Purkinje cell (primary cell): Measurements from ENCODE around the gene PFDN1. TPM values are rescaled to one million over a fixed set of nuclear protein-coding genes. Genes with fewer than 3 reads are reported as not detected.

ENCODE experiments used
- polyA plus RNA-seq: library from polyadenylated mRNA; unstranded; fragments of >200 nt; fragmentation: Nextera tagmentation; gene quantifications from 2 replicates; pipeline ENCODE4 v1.2.1, GENCODE V29; 2014

The PFDN1 gene
- 168 and 172 TPM in 2 replicates for polyA plus RNA-seq

DNA sequence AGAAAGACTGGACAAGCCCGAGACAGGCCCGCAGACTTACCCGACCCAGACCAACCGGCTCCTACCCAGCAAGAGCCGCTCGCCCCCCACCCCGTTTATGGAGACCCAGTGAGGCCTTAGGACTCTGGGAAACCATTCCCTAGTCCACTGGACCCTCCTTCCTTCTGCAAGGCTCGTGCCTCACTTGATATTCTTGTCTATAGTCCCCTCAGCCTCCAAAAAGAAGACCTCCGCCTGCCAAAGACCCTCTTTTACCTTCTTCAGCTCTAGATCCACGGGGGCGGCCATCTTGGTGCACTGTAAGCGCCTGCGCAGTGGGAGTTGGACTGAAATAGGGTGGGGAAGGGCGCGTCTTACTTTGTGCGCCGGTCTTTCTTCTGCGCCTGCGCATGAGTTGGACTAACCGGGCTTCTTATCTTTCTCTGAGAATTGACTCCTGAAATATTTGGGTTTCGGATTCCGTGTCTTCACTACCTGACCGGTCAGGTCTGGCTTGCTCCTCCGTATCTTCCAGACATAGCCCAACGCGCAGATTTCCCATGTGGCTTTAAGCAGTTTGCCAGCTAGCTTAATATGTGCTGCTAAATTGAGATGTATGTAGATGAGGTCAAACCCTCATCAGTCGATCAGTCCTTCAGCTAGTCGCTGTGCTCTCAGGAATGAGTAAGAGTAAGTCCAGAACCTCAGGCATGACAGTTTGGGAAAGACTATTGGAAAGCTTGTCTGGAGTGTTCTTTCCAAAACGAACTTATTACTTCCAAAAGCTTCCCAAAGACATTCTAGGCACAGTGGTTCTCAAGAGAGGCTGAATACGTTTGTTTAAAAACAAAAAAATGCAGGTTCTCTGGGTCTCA, at the start of gene PFDN1:
TSS of gene PFDN1 (minus strand) at position 316 of the 854 bp plus-strand sequence. CDS start at position 288, 28 bp downstream.

GRCh38 chr5:140346348-140347221, 43.7 kb upstream of the PFDN1 start, which contains the start of gene HBEGF:
Gene HBEGF (minus strand): TSS chr5:140346603. CDS start chr5:140346328, 275 bp downstream.

Other genes with a start within 250 kb of the PFDN1 start
- 18.9 and 19.3 TPM in 2 replicates for gene PURA, start 189.0 kb downstream of the PFDN1 start, polyA plus RNA-seq
- gene IGIP, start 177.2 kb downstream of the PFDN1 start, polyA plus RNA-seq: 22.9 and 34.7 TPM in 2 replicates
- gene CYSTM1, start 127.9 kb downstream of the PFDN1 start, polyA plus RNA-seq: 1,291 and 1,411 TPM in 2 replicates
- gene HBEGF, start 43.5 kb upstream of the PFDN1 start, polyA plus RNA-seq: 4.3 and 4.9 TPM in 2 replicates
- gene SLC4A9, start 57.1 kb upstream of the PFDN1 start, polyA plus RNA-seq: 0.11 TPM in 1 of 2 replicates, not detected in the other
- gene ANKHD1, start 98.7 kb upstream of the PFDN1 start, polyA plus RNA-seq: 42.8 TPM in 2 replicates
- 5.5 and 7.7 TPM in 2 replicates for gene EIF4EBP3, start 244.6 kb upstream of the PFDN1 start, polyA plus RNA-seq